ENCODE measurements around the gene P4HB.

Gene P4HB

GRCh38 chr17:81831563-81831956 is 28.8 kb downstream of the P4HB start:
- no peak for DNase-seq (ENCODE audit: low spot score)

- no peak for DNase-seq (ENCODE audit: low spot score)
Measured at GRCh38 chr17:81829858-81830257, 30.5 kb downstream of the P4HB start.

GRCh38 chr17:81828656-81829055 is 31.7 kb downstream of the P4HB start:
- DNase-seq (ENCODE audit: low spot score), result no peak

GRCh38 chr17:81825841-81826466 is 34.4 kb downstream of the P4HB start:
- DNase-seq (ENCODE audit: low spot score), result no peak

- DNase-seq (ENCODE audit: low spot score), result no peak
Measured at GRCh38 chr17:81824595-81824994, 35.7 kb downstream of the P4HB start.

- DNase-seq (ENCODE audit: low spot score), result no peak
Measured at GRCh38 chr17:81823820-81824550, 36.4 kb downstream of the P4HB start.

GRCh38 chr17:81822996-81823819 is 37.1 kb downstream of the P4HB start:
- DNase-seq (ENCODE audit: low spot score), result no peak

GRCh38 chr17:81822312-81822637 is 38.1 kb downstream of the P4HB start:
- no peak for DNase-seq (ENCODE audit: low spot score)

- DNase-seq (ENCODE audit: low spot score), result no peak
Measured at GRCh38 chr17:81821603-81822311, 38.6 kb downstream of the P4HB start.

GRCh38 chr17:81821147-81821546 is 39.2 kb downstream of the P4HB start:
- DNase-seq (ENCODE audit: low spot score), result no peak

- DNase-seq (ENCODE audit: low spot score), result no peak
Measured at GRCh38 chr17:81819708-81820107, 40.6 kb downstream of the P4HB start.

GRCh38 chr17:81817758-81818147 is 42.6 kb downstream of the P4HB start:
- DNase-seq (ENCODE audit: low spot score), result no peak

- no peak for DNase-seq (ENCODE audit: low spot score)
Measured at GRCh38 chr17:81815646-81815986, 44.7 kb downstream of the P4HB start.

GRCh38 chr17:81814748-81815645 is 45.3 kb downstream of the P4HB start:
- no peak for DNase-seq (ENCODE audit: low spot score)

- DNase-seq (ENCODE audit: low spot score), result no peak
Measured at GRCh38 chr17:81813861-81814683, 46.3 kb downstream of the P4HB start.

- no peak for DNase-seq (ENCODE audit: low spot score)
Measured at GRCh38 chr17:81813371-81813684, 47.0 kb downstream of the P4HB start.

GRCh38 chr17:81812571-81813370 is 47.6 kb downstream of the P4HB start:
- no peak for DNase-seq (ENCODE audit: low spot score)

GRCh38 chr17:81811705-81812570 is 48.4 kb downstream of the P4HB start:
- no peak for DNase-seq (ENCODE audit: low spot score)

Data from CD4-positive, alpha-beta T cell treated with Interleukin-6 at 100 ng/mL for 8 hours (primary cell).